ENCODE results near the gene LDLRAD3.
"Not testable (repeated sequence)": the region's sequence is repeated elsewhere in the genome, so short reads cannot be mapped to it uniquely, and the experiment has no call there.

LDLRAD3 gene

GRCh38 chr11:35943713-35944502, at the start of gene LDLRAD3:
Gene LDLRAD3 (plus strand): TSS chr11:35944062. CDS start chr11:35944099, 37 bp downstream.
- no peak for DNase-seq

- DNase-seq = no peak
Observed at GRCh38 chr11:35897019-35897418, 46.8 kb upstream of the LDLRAD3 start.

GRCh38 chr11:35902961-35903360, 40.9 kb upstream of the LDLRAD3 start:
- no peak for DNase-seq

GRCh38 chr11:35905646-35906276, 38.1 kb upstream of the LDLRAD3 start:
- DNase-seq = no peak

GRCh38 chr11:35906277-35906661, 37.6 kb upstream of the LDLRAD3 start:
- DNase-seq = no peak

GRCh38 chr11:35906681-35907080, 37.2 kb upstream of the LDLRAD3 start:
- DNase-seq = no peak

- no peak for DNase-seq
Observed at GRCh38 chr11:35907648-35908431, 36.0 kb upstream of the LDLRAD3 start.

- not testable (repeated sequence) for DNase-seq
Observed at GRCh38 chr11:35908432-35908771, 35.5 kb upstream of the LDLRAD3 start.

- DNase-seq = no peak
Observed at GRCh38 chr11:35909511-35910265, 34.2 kb upstream of the LDLRAD3 start.

- no peak for DNase-seq
Observed at GRCh38 chr11:35911013-35911412, 32.8 kb upstream of the LDLRAD3 start.

- no peak for DNase-seq
Observed at GRCh38 chr11:35911616-35912165, 32.2 kb upstream of the LDLRAD3 start.

- DNase-seq = not testable (repeated sequence)
Observed at GRCh38 chr11:35912436-35912835, 31.4 kb upstream of the LDLRAD3 start.

GRCh38 chr11:35912883-35913624, 30.8 kb upstream of the LDLRAD3 start:
- DNase-seq = no peak

GRCh38 chr11:35914816-35915215, 29.0 kb upstream of the LDLRAD3 start:
- no peak for DNase-seq

GRCh38 chr11:35916270-35916669, 27.6 kb upstream of the LDLRAD3 start:
- no peak for DNase-seq

GRCh38 chr11:35917676-35918075, 26.2 kb upstream of the LDLRAD3 start:
- no peak for DNase-seq

GRCh38 chr11:35918716-35919115, 25.1 kb upstream of the LDLRAD3 start:
- no peak for DNase-seq

- peak; percentile 3 for DNase-seq
Observed at GRCh38 chr11:35919244-35919643, 24.6 kb upstream of the LDLRAD3 start.

GRCh38 chr11:35923452-35923851, 20.4 kb upstream of the LDLRAD3 start:
- DNase-seq = no peak

GRCh38 chr11:35924811-35925210, 19.1 kb upstream of the LDLRAD3 start:
- DNase-seq = no peak

GRCh38 chr11:35927104-35927503, 16.8 kb upstream of the LDLRAD3 start:
- DNase-seq = no peak

GRCh38 chr11:35927682-35928081, 16.2 kb upstream of the LDLRAD3 start:
- DNase-seq = no peak
